NCI-H2196 (cell line): ENCODE results near the gene TRIM28.
"Not testable (repeated sequence)": the region's sequence is repeated elsewhere in the genome, so short reads cannot be mapped to it uniquely, and the experiment has no call there.

ENCODE experiments used
- DNase-seq: peaks from one replicate; lab custom pipeline; 2025; ENCODE audit not compliant: unreplicated experiment; lab: John Stamatoyannopoulos, UW

TRIM28 gene

GRCh38 chr19:58519087-58519354 is 24.8 kb upstream of the TRIM28 start:
- peak; percentile 59 for DNase-seq

GRCh38 chr19:58519355-58520256 is 24.3 kb upstream of the TRIM28 start, which contains the start of gene ZBTB45:
ZBTB45 (minus strand) TSS chr19:58519810; CDS start chr19:58517673, 2,137 bp downstream.
- DNase-seq: peak; percentile 96

- DNase-seq: no peak
These were observed 23.6 kb upstream of the TRIM28 start for GRCh38 chr19:58520257-58520599.

DNA sequence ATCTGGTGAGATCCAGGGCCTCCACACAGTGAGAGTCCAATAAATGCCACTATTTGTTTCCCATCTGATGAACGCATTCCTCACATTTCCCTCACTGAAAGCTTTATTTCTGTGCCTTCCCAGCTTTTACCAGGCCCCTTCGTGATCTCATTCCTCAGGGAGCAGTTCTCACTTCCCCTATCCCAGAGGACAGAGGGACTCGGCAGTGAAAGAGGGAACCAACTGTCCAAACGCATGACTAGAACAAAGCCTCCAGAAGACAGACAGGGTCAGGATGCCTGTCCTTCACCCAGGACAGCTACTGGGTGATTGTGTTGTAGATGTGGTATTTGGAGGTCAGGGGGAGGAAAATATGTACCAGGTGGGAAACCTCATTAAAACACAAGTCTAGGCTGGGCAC is 22.2 kb upstream of the TRIM28 start:
- no peak for DNase-seq

- DNase-seq: no peak
These were observed 21.2 kb upstream of the TRIM28 start for GRCh38 chr19:58522709-58523108.

DNA sequence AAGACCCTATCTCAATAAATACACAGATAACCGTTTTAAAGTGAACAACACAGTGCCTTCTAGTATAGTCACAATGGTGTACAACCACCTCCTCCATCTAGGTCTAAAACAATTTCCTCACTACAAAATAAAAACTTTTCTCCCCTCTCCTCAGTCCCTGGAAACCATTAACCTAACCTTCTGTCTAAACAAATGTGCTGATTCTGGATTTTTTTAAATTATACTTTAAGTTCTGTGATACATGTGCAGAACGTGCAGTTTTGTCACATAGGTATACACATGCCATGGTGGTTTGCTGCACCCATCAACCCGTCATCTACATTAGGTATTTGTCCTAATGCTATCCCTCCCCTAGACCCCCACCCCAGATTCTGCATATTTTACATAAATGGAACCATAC is 14.5 kb upstream of the TRIM28 start:
- no peak for DNase-seq

DNA sequence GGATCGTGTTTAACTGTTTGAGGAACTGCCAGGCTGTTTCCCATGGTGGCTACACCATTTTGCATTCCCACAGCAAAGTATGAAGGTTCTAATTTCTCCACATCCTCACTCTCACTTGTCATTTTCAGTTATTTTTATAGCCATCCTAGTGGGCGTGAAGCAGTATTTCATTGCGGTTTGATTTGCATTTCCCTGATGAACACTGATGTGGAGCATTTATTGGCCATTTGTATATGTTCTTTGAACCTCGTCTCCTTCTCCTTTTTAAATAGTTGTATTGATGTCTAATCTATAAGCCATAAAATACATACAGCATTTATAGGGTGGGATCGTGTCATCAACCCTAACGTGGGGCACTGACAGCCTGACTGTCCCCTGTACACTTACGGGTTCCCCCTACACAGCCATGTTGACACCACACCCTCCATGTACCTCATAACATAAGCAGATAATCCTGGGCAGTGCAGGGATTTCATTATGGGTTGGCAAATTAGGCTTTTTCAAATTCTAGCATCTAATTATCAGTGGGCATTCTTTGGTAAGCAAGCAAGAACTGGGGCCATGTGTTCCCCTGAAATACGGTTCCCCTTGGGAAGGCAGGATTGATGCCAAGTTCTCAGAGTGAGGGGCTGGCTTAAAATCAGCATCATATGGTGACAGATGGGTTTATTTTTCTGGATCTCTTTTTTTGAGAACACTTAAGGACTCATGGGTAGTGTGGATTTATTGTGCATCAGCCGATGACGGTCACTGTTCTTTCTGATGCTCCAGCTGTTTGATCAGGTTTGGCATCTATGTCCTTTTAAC is 12.6 kb upstream of the TRIM28 start:
- no peak for DNase-seq

DNA sequence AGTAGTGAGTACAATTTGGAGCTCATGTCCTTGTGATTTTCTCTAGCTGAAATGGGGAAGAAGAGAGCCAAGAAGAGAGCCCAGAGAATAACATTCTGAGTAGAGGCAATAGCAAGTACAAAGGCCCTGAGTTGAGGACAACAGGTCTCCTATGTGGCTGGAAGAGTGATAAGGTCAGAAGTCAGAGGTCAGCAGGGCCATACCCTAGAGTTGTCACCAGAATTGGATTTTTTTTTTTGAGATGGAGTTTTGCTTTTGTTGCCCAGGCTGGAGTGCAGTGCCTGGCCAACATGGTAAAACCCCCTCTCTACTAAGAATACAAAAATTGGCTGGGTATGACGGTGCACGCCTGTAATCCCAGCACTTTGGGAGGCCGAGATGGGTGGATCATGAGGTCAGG is 8.0 kb upstream of the TRIM28 start:
- no peak for DNase-seq

DNA sequence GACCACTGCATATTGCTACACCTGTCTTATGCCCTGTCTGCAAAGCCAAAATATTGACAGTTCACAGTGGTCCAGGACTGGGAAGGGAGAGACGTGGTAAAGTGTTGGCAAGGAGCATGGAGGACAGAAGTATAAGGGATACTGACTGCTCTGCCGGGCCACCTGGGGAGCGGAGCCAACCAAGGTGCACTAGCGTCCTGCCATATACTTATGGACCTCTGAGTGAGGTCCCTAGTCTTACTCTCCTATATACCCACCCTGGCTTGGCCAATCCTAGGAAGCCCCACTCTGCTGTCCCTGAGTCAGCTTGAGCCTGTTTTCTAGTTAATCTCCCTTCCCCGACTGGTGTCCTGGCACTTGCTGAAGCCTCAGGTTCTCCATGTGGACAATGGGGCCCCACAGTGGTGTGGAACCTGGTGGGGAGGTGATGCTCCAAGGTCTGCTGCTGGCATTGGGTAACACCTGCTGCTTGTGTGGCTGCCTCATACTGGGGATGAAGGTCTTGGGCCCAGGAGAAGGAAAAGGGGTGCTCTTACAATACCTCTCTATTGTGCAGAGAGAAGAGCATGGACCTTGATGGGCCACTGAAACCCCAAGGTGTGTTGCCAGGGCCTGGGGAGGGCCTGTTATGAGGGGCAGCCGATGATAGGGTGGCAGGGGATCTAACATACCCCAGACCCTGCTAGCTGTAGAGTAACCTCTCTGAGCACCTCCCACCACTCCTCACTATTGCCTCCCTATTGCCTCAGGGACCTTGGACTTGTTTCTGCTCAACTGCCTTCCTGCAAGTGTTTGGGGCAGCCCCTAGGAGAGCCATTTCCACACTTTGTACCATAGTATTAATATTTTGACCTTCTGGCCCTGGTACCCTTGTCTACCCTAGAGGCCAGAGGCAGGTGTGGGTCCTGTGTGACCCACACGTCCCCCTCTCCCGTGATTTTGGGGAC is 6.7 kb upstream of the TRIM28 start:
- DNase-seq: no peak

DNA sequence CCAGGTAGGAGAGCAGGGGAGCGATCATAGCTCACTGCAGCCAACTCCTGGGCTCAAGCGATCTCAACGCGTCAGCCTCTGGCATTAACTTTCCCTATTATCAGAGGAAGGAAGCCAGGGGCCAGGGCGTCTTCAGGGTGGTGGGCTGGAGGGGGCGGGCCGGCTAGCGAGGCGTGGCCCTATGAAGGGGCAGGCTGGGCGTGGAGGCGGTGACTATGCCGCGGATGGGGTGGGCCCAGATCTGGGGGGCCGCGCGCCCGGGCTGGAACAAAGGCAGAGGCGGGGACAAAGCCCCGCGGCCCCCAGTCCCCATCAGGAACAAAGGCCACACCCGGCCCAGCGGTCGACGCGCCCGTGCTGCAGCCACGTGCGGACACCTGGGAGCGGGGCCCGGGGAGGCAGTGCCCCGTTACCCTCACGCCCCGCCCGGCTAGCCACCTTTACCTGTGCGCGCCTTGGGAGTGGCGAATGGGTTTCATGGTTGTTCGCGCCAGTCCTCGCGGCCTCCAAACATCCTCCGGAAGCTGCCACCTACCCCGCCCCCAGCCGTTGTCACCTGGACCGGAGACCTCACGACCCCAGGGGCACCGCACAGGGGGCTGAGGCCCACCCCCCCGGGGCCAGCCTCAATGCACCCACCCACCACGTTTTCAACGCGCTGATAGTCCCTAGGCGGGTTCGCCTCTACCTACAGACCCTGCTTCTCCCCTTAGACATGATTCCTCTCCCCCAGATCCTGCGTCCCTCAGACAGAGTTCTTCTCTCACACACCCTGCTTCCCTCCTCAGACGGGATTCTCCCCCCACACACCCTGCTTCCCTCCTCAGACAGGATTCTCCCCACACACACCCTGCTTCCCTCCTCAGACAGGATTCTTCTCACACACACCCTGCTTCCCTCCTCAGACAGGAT is 5.4 kb upstream of the TRIM28 start:
- DNase-seq: no peak

GRCh38 chr19:58539169-58539559 is 4.7 kb upstream of the TRIM28 start:
- DNase-seq: not testable (repeated sequence)

DNA sequence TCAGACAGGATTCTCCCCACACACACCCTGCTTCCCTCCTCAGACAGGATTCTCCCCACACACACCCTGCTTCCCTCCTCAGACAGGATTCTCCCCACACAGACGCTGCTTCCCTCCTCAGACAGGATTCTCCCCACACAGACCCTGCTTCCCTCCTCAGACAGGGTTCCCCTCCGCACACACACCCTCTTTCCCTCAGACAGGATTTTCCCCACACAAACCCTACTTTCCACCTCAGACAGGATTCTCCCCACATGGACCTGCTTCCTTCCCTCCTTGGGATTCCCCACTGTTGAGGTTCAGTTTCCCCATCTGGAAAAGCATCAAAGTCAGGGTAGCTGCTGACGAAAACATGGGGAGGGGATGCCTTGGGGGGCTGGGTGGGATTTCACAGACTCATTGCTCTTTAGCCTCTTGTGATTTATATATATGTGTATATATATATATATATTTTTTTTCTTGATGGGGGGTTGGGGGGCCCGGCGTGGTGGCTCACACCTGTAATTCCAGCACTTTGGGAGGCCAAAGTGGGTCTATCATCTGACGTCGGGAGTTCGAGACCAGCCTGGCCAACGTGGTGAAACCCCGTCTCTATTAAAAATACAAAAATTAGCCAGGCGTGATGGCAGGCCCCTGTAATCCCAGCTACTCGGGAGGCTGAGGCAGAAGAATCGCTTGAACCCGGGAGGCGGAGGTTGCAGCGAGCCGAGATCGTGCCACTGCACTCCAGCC is 1.1 kb upstream of the TRIM28 start:
- not testable (repeated sequence) for DNase-seq

GRCh38 chr19:58544591-58545285 is 874 bp downstream of the TRIM28 start:
- DNase-seq: no peak

DNA sequence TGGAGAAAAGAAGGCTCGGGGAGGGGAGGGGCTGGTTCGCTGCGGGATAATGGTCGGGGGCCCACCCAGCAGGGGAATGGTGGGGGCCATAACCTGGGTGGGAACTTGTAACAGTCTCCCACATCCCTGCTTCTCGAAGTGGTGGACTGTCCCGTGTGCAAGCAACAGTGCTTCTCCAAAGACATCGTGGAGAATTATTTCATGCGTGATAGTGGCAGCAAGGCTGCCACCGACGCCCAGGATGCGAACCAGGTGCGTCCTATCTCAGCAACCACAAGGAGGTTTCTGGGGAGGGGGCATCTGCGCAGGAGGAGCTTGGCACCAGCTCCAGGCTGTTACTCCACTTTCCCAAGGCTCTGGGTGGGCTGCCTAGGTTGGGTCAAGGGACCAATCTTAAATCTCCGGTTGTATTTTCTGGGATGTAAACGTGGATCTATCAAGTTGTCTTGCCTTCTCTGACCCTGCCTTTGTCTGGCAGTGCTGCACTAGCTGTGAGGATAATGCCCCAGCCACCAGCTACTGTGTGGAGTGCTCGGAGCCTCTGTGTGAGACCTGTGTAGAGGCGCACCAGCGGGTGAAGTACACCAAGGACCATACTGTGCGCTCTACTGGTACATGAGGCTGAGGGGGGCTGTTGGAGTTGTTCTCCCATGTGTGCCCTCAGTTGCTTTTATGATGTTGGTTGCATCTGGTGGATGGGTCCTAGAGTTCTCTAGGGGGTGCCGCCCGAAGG is 1.6 kb downstream of the TRIM28 start:
- no peak for DNase-seq

DNA sequence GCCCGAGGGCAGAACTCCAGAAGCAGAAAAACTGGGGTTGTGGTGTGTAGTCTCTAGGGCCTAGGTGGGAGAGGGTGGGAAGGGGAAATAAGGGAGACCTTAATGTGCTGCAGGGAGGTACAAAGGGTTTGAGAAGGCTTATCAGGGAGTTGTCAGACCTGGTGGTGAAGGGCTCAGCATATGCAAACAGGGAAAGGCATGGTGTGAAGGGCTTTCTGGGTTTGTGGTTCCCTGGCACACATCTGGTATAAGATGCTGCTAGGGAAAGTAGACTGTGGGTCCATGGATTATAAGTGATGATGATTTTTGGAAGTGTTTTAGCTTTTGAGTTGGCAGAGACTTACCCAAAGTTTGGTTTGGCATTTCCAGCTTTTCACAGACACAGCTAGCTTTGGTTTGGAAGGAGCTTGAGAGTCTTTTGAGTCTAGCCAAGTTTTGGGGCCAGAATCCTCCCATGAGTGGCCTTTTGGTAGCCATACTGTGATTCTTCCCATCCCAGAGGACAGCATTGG is 2.2 kb downstream of the TRIM28 start:
- DNase-seq: no peak

- DNase-seq: no peak
These were observed 3.8 kb downstream of the TRIM28 start for GRCh38 chr19:58547323-58548312.
